Measurements from ENCODE around the gene KCTD7. TPM values are rescaled to one million over a fixed set of nuclear protein-coding genes. Genes with fewer than 3 reads are reported as not detected.
"Not testable (repeated sequence)": the region's sequence is repeated elsewhere in the genome, so short reads cannot be mapped to it uniquely, and the experiment has no call there.

The KCTD7 gene
- 10 to 100 TPM; 17.7 to 61.0 TPM for total RNA-seq

DNA sequence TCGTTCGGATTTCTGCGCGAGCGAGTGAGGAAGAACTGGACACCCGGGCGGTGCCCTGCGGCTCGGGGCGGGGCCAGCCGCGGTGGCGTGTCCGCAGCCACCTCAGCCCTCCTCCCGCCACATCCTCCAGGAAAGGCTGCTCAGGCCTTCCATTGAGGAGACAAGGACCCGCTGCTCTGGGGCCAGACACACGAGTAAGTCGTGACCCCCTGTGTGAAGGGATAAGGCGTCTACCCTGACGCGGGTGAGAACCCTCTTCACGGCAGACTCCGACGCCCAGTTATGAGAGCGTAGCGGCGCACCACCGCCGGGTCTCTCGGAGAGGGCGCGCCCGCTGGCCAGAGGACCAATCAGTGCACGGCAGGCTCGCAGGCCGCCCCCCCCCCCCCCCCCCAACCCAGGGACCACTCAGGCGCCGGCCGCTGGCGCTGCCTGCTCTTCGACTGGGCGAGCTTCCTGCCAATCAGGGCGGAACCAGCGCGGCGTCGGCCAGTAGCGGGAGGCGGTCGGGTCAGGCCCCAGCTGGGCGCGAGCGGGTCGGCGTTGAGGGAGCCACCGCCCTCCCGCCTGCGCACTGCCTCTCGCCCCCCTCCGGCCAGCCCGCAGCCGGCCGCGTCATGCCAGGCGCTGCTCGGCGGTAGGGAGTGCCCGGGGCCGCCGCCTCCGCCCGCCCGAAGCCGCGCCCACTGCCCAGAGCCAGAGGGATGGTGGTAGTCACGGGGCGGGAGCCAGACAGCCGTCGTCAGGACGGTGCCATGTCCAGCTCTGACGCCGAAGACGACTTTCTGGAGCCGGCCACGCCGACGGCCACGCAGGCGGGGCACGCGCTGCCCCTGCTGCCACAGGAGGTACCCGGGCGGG, at the start of gene KCTD7:
Gene KCTD7, plus strand, starts transcription at position 521 of the 861 bp plus-strand sequence. Its CDS starts 184 bp downstream, at position 705.
- DNase-seq (ENCODE audit: low spot score) = peak; percentile 97
- Histone ChIP-seq H3K4me3 (peak within 1 kb of the TSS; percentile 84 to 92), H3K36me3 (no peaks in the 10 kb centered on the region), H3K4me1 (replicated peaks) (no peaks in the 10 kb centered on the region), H3K27ac (peak within 1 kb of the TSS; percentile 86 to 96), H3K9me3 (no peaks in the 10 kb centered on the region), H3K27me3 (replicated peaks; ENCODE audit: insufficient read depth) (no peaks in the 10 kb centered on the region)
- under 1% methylated on average over 70 of the region's 93 CpGs for WGBS
- intact Hi-C loops (cut with DNase I) = loop anchor here (2.0 kb wide), 1 partner anchor 36 kb away; no protein-coding TSS in a partner anchor
- TF ChIP-seq POLR2AphosphoS5 (IDR thresholded peaks at IDR 0.05) = peak; percentile 95
- TF ChIP-seq, protein P1, sequence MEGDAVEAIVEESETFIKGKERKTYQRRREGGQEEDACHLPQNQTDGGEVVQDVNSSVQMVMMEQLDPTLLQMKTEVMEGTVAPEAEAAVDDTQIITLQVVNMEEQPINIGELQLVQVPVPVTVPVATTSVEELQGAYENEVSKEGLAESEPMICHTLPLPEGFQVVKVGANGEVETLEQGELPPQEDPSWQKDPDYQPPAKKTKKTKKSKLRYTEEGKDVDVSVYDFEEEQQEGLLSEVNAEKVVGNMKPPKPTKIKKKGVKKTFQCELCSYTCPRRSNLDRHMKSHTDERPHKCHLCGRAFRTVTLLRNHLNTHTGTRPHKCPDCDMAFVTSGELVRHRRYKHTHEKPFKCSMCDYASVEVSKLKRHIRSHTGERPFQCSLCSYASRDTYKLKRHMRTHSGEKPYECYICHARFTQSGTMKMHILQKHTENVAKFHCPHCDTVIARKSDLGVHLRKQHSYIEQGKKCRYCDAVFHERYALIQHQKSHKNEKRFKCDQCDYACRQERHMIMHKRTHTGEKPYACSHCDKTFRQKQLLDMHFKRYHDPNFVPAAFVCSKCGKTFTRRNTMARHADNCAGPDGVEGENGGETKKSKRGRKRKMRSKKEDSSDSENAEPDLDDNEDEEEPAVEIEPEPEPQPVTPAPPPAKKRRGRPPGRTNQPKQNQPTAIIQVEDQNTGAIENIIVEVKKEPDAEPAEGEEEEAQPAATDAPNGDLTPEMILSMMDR (IDR thresholded peaks at IDR 0.05) = peak in 2 of 4 experiments; percentile 13 to 29
- TF ChIP-seq POLR2A (IDR thresholded peaks at IDR 0.05) = peak; percentile 96

DNA sequence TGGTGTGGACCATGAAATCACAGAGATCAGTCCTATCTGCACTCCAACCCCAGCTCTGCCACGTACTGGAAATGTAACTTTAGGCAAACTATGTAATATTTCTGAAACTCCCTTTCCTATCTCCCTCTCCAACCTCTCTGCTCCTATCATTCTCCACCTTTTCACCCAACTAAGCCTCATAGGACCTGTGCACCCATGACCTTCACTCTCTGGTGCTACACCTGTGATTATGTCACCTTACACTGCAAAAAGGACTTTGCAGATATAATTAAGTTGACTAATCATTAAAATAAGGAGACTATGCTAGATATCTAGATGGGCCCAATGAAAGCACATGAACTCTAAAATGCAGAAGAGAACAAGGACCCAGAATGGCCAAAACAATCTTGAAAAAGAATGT, 48.3 kb upstream of the KCTD7 start:
- H3K36me3 ChIP-seq; H3K9me3 ChIP-seq; H3K4me1 ChIP-seq (replicated peaks); intact Hi-C loops (cut with DNase I); DNase-seq (ENCODE audit: low spot score); H3K27me3 ChIP-seq (replicated peaks; ENCODE audit: insufficient read depth); H3K27ac ChIP-seq; H3K4me3 ChIP-seq: not testable (repeated sequence)
- WGBS = 42% methylated on average over 1 of the region's 1 CpG

DNA sequence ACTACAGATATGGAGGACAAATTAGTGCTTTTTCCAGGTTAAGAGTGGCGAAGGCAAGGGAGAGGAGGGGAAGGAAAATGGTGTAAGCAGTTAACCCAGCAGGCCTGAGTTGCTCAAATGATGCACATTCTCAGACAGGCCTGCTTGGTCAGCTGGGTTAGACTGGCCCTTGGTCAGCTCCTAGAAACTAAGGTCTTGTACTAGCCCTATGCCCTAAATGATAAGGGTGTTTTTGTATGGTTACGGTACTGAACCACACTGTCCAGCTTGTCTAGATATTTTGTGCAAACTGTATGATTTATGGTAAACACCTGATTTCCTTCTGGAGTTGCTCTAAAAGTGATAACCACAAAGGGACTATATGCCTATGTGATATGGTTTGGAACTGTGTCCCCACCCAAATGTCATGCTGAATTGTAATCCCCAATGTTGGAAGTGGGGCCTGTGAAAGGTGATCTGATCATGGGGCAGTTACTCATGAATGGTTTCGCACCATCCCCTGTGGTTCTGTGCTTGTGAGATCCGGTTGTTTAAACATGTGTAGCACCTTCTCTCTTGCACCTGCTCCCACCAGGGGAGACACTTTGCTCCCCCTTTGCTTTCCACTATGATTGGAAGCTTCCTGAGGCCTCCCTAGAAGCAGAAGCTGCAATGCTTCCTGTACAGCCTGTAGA, 45.7 kb upstream of the KCTD7 start:
- H3K27ac ChIP-seq; DNase-seq (ENCODE audit: low spot score); intact Hi-C loops (cut with DNase I); H3K4me1 ChIP-seq (replicated peaks); H3K36me3 ChIP-seq; H3K9me3 ChIP-seq; H3K4me3 ChIP-seq; H3K27me3 ChIP-seq (replicated peaks; ENCODE audit: insufficient read depth): not testable (repeated sequence)
- WGBS = 79% methylated on average over 4 of the region's 4 CpGs

DNA sequence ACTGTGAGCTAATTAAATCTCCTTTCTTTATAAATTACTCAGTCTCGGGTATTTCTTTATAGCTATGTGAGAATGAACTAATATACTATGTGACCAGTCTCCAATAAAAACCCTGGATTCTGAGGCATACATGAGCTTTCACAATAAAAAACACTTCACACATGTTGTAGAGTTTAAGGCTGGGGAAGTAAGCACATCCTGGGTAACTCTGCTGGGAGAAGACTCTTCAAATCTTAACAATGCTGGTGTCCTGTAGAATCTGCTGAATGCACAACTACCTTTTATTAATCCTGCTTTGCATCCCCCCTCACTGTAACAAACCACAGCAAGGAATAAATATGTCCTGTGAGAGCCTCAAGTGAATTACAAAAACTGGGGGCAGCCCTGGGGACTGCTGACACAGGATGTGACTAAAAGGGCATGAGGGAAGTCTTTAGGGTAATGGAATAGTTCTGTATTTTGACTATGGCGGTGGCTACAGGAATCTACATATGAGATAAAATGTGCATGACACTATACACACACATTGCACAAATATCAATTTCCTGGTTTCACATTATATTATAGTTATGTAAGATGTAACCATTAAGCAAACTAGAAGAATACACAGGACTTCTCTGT, 45.1 kb upstream of the KCTD7 start:
- H3K9me3 ChIP-seq = no peaks in the 10 kb centered on the region
- TF ChIP-seq POLR2AphosphoS5 (IDR thresholded peaks at IDR 0.05) = no peak
- no peak for TF ChIP-seq POLR2A (IDR thresholded peaks at IDR 0.05)
- TF ChIP-seq, protein P1 (IDR thresholded peaks at IDR 0.05) = no peak
- intact Hi-C loops (cut with DNase I) = no loop called here
- no peak for DNase-seq (ENCODE audit: low spot score)
- H3K4me3 ChIP-seq = no peak overlapping the region
- H3K4me1 ChIP-seq (replicated peaks) = no peaks in the 10 kb centered on the region
- no peaks in the 10 kb centered on the region for H3K36me3 ChIP-seq
- no peak overlapping the region for H3K27ac ChIP-seq
- no peaks in the 10 kb centered on the region for H3K27me3 ChIP-seq (replicated peaks; ENCODE audit: insufficient read depth)
- 92% methylated on average over 2 of the region's 2 CpGs for WGBS

DNA sequence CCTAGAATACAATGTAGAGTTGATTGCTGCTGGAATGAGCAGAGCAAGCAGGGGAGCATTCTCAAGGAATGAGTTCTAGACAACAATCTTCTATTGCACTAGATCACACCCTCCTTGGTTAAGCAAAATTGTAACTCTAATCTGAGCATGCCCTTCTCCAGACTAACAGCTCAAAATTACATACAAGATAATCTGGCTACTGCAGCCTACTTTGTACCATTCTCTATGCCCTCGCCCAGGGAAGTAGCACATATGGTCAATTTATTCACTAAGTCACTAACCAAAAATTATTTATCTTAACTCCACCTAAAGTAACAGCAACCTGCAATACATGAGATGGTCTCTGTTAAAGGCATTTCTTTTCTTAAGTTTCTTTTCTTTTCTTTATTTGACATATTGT, 42.5 kb upstream of the KCTD7 start:
- H3K4me1 ChIP-seq (replicated peaks) = no peaks in the 10 kb centered on the region
- intact Hi-C loops (cut with DNase I) = no loop called here

DNA sequence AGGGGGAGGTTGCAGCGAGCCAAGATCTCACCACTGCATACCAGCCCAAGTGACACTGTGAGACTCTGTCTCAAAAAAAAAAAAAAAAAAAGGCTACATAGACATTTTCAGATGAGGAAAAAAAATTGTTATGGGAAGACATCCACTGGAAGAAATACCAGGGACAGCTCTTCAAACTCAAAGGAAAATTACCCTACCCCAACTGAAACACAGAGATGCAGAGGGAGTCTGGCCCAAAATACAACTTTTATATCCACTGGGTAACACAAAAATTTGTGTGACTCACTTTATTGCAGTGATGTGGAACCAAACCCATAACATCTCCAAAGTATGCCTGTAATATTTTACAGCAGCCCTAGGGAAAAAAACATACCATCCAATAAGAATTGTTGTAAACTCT, 40.5 kb upstream of the KCTD7 start:
- WGBS = 88% methylated on average over 1 of the region's 1 CpG
- H3K4me3 ChIP-seq; H3K36me3 ChIP-seq; H3K27ac ChIP-seq; H3K27me3 ChIP-seq (replicated peaks; ENCODE audit: insufficient read depth); intact Hi-C loops (cut with DNase I); H3K9me3 ChIP-seq; DNase-seq (ENCODE audit: low spot score); H3K4me1 ChIP-seq (replicated peaks): not testable (repeated sequence)

More for the DNA sequence above, 42.5 kb upstream of the KCTD7 start:
- no peak for DNase-seq (ENCODE audit: low spot score)
- no peaks in the 10 kb centered on the region for H3K27me3 ChIP-seq (replicated peaks; ENCODE audit: insufficient read depth)
- H3K36me3 ChIP-seq = no peaks in the 10 kb centered on the region
- H3K4me3 ChIP-seq = no peak overlapping the region
- no peak for TF ChIP-seq POLR2A (IDR thresholded peaks at IDR 0.05)
- TF ChIP-seq POLR2AphosphoS5 (IDR thresholded peaks at IDR 0.05) = no peak
- TF ChIP-seq, protein P1 (IDR thresholded peaks at IDR 0.05) = no peak
- 100% methylated on average over 1 of the region's 1 CpG for WGBS
- H3K9me3 ChIP-seq = no peaks in the 10 kb centered on the region
- H3K27ac ChIP-seq = no peak overlapping the region

DNA sequence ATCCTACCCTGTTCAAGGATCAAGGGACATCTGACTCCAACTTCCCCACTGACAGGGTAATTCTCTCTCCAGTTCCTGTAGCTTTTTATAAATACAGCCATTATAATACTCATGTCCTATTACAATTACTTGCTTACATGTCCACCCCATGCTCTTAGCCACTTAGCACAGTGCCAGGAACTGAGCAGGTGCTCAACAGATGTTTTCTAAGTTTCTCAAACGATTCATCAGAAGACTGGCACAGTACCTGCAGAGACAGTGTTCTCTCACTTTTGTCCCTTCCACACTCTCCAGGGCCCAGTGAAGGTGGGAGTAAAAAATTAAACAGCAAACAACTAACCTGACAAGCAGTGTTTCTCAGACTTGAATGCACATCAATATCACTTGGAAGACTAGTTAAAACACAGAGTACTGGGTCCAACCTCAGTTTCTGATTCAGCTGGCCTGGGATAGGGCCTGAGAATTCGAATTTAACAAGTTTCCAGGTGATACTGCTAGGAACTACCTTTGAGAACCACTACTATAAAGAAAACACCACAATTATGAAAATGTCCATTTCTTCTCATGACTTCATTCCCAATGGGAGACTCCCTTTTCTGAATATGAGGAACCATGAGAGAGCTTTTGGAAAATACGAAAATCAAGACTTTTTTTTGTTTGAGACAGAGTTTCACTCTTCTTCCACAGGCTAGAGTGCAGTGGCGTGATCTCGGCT, 39.7 kb upstream of the KCTD7 start:
- H3K4me1 ChIP-seq (replicated peaks); H3K27ac ChIP-seq; intact Hi-C loops (cut with DNase I); H3K9me3 ChIP-seq; H3K27me3 ChIP-seq (replicated peaks; ENCODE audit: insufficient read depth); H3K4me3 ChIP-seq; H3K36me3 ChIP-seq; DNase-seq (ENCODE audit: low spot score): not testable (repeated sequence)
- 71% methylated on average over 5 of the region's 5 CpGs for WGBS

DNA sequence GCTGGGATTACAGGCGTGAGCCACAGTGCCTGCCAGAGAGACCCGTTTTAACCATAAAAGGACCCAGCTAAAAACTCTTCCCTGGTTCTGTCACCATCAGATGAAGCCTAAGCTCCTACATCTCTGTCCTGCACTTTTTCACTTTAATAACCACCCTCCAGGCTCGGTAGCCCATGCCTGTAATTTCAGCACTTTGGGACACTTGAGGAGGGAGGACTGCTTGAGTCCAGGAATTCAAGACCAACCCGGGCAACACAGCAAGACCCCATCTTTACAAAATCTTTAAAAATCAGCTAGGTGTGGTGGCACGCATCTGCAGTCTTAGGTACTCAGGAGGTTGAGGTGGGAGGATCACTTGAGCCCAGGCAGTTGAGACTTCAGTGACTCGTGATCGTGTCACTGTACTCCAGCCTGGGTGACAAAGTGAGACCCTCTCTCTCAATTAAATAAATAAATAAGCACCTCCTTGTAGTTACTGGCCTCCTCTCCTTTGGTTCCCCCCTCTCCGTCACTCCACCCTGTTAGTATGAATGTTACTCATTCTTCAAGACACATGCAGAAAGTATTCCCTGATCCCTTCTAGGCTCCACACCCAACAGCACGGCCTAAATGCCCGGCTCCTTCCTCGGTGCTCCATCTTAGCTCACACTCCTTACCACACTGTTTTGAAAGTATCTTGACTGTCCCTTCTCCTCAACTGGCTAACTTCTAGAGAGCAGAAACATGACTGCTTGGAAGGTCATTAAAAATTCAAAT, 38.2 kb upstream of the KCTD7 start:
- H3K9me3 ChIP-seq; H3K27me3 ChIP-seq (replicated peaks; ENCODE audit: insufficient read depth); intact Hi-C loops (cut with DNase I); H3K4me3 ChIP-seq; H3K4me1 ChIP-seq (replicated peaks); H3K36me3 ChIP-seq; DNase-seq (ENCODE audit: low spot score); H3K27ac ChIP-seq: not testable (repeated sequence)
- 55% methylated on average over 11 of the region's 11 CpGs for WGBS

Measured in prostate gland (tissue), 2 donors.